ENCODE measurements around the gene SLC2A11.

DNA sequence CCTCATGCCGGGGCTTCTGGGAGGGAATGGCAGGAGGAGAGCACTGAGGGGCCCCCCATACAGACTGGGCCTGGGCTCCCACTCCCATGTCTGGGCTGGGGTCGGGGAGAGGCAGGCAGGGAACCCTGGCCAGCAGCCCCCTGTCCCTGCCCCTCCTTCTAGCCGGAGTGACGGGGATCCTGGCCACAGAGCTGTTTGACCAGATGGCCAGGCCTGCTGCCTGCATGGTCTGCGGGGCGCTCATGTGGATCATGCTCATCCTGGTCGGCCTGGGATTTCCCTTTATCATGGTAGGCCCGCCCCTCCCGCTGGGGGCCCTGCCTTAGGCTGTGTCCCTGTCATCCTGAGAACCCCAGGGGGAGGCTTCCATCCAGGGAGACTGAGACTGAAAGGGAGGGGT lies 26.5 kb downstream of the SLC2A11 start:
- TF ChIP-seq, protein P1, sequence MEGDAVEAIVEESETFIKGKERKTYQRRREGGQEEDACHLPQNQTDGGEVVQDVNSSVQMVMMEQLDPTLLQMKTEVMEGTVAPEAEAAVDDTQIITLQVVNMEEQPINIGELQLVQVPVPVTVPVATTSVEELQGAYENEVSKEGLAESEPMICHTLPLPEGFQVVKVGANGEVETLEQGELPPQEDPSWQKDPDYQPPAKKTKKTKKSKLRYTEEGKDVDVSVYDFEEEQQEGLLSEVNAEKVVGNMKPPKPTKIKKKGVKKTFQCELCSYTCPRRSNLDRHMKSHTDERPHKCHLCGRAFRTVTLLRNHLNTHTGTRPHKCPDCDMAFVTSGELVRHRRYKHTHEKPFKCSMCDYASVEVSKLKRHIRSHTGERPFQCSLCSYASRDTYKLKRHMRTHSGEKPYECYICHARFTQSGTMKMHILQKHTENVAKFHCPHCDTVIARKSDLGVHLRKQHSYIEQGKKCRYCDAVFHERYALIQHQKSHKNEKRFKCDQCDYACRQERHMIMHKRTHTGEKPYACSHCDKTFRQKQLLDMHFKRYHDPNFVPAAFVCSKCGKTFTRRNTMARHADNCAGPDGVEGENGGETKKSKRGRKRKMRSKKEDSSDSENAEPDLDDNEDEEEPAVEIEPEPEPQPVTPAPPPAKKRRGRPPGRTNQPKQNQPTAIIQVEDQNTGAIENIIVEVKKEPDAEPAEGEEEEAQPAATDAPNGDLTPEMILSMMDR (IDR thresholded peaks at IDR 0.05), result no peak
- no peak for TF ChIP-seq POLR2A (IDR thresholded peaks at IDR 0.05)
